ENCODE measurements around the gene TIPIN. TPM values are rescaled to one million over a fixed set of nuclear protein-coding genes. Genes with fewer than 3 reads are reported as not detected.

The TIPIN gene
- total and polyA plus RNA-seq, 2 of the 8 experiments (the other 6 are each of a cell fraction or from before 2014, with no cell fraction given) = 8.5 to 24.7 TPM

GRCh38 chr15:66378814-66379430, 22.4 kb upstream of the TIPIN start (continued):
- TF ChIP-seq CTCF (IDR thresholded peaks at IDR 0.05; ENCODE audit: control extremely low read depth in 1 of 3, insufficient read depth in 1 of 3, low read depth in 1 of 3, low read length in 3 of 3) = no peak
- no peak for TF ChIP-seq TEAD4 (IDR thresholded peaks at IDR 0.05; ENCODE audit: low read depth, low read length)
- no peak for TF ChIP-seq EGR1 (IDR thresholded peaks at IDR 0.05; ENCODE audit: borderline replicate concordance, low read depth, low read length)
- no peak for TF ChIP-seq ASH2L (IDR thresholded peaks at IDR 0.05; ENCODE audit: low read length)
- no peak for TF ChIP-seq CBX8 (IDR thresholded peaks at IDR 0.05; ENCODE audit: borderline replicate concordance, low read depth, low read length)
- no peak for TF ChIP-seq CEBPB (IDR thresholded peaks at IDR 0.05; ENCODE audit: low read depth, low read length)
- no peak for TF ChIP-seq KDM1A (IDR thresholded peaks at IDR 0.05; ENCODE audit: borderline replicate concordance, low read length)
